CD4-positive, alpha-beta T cell treated with Interleukin-2 at 100 ng/mL for 4 hours (primary cell): Measurements from ENCODE around the gene TTLL13.
"Not testable (repeated sequence)": the region's sequence is repeated elsewhere in the genome, so short reads cannot be mapped to it uniquely, and the experiment has no call there.

Experiments
- DNase-seq: peaks from one replicate; pipeline ENCODE4 v3.0.0-alpha.2; 2020; ENCODE audit warnings: low spot score

Gene TTLL13

DNA sequence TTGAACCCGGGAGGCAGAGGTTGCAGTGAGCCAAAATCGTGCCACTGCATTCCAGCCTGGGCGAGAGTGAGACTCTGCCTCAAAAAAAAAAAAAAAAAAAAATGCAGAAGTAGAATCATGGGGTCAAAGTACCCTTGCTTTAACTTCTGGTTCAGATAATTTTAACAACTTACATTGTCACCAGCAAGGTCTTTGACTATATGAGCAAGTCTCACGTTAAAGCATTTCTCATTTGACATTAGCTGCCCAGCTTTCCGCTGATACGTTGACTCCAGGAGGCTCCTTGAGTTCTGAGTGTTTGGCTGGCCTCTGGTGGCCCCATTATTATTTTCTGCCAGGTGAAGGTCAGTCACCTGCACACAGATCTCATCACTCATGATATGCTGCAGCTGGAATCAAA is 32.3 kb downstream of the TTLL13 start:
- not testable (repeated sequence) for DNase-seq

- DNase-seq: peak; percentile 54
Measured at GRCh38 chr15:90286678-90287077, 37.3 kb downstream of the TTLL13 start.

DNA sequence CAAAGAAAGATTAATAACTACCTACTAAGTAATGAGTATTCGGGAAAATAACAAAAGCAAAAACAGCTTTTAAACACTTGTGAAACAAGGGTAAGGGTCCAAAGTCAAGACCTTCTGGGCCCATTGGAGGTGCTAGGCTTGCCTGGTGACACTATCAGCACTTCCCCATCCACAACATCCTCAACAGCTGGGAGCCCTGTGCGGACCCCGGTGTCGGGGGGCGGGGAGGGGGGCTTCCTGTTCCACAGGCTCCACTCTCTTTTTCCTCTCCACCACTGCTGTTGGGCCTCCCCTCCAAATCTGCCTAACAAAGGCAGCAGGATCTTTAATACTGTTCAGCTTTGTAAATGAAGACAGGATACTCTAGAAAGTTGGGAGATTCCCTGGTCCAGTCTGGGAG is 37.7 kb downstream of the TTLL13 start:
- DNase-seq: no peak

DNA sequence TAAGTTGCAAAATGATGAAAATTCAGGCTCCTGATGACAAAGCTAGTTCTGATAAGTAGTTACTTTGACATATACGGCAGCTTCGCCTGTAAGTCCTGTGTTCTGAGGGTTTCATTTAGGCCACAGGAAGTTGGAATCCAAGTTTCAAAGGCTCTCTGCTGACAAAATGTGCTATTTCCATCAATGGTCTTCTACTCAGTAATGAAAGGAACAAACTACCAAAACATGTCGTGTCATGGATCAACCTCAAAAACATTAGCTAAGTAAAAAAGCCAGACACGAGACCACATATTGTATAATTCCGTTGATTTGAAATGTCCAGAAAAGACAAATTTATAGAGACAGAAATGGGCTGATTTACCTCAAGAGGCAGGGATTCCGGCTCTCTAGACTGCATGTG is 38.6 kb downstream of the TTLL13 start:
- DNase-seq: no peak

GRCh38 chr15:90291679-90292356 is 42.5 kb downstream of the TTLL13 start:
- DNase-seq: no peak

- peak; percentile 75 for DNase-seq
Measured at GRCh38 chr15:90293040-90293810, 43.9 kb downstream of the TTLL13 start.

- no peak for DNase-seq
Measured at GRCh38 chr15:90294159-90294558, 44.8 kb downstream of the TTLL13 start.

GRCh38 chr15:90294601-90295269 is 45.4 kb downstream of the TTLL13 start:
- DNase-seq: no peak

- no peak for DNase-seq
Measured at GRCh38 chr15:90295270-90295648, 45.9 kb downstream of the TTLL13 start.

DNA sequence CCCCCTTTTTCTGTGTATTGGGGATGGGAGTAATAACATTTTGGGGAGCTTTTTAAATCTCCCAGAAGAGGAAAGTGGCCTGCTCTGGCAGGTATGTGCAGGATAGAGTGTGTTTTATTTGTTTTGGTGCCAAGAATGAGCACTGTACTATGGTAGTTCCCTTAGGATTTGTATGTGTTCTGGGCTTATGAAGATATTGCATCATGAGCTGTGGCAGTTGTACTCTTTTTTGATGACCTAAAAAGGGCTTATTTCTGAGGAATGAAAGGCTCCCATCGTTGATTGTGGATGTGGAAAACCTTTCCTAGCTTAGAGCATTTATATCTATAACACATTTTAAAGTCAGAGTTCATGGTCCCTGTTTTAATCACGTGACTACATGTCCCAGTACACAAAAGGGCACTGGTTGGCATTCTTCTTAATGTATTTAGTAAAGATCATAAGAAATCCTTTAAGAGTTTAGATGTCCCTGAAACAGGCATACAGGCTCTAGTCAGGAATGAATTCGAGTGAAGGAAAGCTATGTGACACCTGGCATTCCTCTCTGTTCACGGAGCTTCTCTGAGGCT is 47.0 kb downstream of the TTLL13 start:
- not testable (repeated sequence) for DNase-seq

DNA sequence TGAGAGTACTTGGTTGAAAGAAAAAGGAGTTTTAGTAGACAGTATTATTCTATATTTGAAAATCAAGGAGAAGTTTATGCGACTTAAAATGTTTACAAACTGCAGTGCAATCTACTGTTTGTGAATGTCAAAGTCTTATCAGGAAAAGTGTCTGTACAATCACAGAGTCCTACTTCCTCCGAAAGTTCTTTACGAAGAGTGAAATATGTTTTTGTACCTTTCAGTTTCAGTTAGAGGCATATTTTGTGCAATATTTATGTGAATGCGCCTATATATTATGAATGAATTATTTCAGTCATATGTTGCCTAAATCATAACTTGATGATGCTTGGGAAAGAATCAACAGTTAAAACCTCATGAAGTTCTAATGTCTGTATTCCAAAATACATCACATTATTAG is 47.7 kb downstream of the TTLL13 start:
- no peak for DNase-seq

- no peak for DNase-seq
Measured at GRCh38 chr15:90300541-90300940, 51.2 kb downstream of the TTLL13 start.

DNA sequence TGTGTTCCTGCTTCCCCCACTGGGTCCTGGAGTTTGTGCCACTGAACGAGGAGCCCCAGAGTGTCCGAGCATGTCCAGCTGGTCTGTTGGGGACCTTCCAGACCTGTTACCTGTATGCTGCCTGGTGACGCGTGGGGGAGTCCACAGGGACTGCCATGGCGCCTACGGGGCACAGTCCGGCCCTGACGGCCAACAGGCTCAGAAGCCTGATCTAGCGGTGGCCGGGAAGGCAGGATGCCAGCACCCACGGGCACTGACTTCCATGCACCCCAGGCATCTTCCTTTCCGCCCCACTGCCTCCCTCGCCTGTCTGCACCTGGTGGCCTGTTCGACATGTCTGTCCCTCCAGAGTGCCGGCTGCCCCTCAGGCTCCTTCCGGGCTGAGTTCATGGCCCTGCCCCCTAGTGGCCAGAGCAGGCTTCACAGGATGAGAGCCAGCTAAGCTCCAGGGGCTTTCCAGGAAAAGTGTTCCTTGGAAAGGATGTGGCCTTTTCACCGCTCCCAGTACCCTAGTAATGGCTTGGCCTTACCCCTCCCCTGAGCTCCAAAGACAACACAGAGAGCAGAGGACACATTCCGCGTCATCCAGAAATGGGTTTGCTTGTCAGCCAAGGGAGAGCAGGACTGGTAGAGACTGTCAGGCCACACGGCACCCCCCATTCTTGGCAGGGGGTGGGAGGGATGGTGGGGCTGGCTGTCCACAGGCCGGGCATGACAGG is 51.8 kb downstream of the TTLL13 start:
- peak; percentile 60 for DNase-seq

- DNase-seq: no peak
Measured at GRCh38 chr15:90301707-90302300, 52.4 kb downstream of the TTLL13 start.

GRCh38 chr15:90305355-90305754 is 56.0 kb downstream of the TTLL13 start:
- DNase-seq: not testable (repeated sequence)

DNA sequence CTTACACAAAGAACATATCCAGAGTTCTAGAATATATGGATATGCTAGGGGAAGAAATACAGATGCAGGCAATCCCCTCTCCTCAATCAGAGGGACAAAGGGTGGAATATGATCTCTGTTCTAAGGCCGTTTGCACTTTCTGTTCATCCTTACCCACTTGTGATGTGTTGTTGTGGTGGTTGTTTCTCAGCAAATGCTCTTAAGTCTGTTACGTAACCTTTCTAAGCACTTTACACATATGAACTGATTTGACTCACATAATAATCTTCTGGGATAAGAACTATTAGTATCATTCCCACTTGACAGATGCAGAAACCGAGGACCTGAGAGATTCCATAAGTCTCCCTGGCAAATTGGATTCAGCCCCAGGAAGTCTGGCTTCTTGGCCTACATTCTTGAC is 56.6 kb downstream of the TTLL13 start:
- DNase-seq: no peak

GRCh38 chr15:90306560-90306959 is 57.2 kb downstream of the TTLL13 start:
- DNase-seq: peak; percentile 40

DNA sequence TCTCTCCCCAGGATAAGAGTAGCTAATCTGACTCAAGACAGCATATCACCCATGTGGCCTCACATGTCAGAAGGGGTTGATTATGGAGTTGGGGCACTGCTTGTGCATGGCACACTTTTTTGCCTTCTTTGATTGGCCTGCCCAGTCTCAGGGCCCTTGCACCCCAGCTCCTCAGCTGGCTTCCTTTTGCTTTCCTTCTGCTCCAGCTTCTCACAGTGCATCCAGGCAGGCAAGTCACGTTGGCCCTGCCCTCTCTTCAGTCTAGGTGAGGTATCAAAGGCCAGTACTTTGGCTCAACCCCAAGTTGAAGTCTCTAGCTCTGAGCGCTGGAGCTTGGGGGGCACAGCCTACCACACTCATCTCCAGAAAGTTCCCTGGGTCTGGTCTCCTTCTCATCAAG is 58.3 kb downstream of the TTLL13 start:
- DNase-seq: no peak

DNA sequence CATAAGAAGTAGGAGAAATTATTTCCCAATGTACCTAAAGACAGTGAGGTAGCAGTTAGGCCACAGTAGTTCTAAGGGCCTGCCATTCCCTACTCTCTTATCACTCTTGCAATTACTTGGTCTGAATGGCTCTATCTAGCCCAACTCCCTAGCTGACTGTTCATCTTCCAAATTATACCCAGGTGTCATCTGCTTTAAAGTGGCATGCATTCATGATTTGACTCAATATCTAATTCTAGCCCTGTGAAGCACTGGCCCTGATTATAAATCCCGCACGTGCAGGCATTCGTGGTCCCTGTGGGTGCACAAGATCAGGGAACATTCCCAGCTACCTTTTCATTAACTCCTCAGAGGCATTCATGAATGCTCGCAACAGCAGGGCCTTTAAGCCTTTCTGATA is 59.7 kb downstream of the TTLL13 start:
- no peak for DNase-seq
